ENCODE results near the gene FCRL1.

The FCRL1 gene, protein sequence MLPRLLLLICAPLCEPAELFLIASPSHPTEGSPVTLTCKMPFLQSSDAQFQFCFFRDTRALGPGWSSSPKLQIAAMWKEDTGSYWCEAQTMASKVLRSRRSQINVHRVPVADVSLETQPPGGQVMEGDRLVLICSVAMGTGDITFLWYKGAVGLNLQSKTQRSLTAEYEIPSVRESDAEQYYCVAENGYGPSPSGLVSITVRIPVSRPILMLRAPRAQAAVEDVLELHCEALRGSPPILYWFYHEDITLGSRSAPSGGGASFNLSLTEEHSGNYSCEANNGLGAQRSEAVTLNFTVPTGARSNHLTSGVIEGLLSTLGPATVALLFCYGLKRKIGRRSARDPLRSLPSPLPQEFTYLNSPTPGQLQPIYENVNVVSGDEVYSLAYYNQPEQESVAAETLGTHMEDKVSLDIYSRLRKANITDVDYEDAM

DNA sequence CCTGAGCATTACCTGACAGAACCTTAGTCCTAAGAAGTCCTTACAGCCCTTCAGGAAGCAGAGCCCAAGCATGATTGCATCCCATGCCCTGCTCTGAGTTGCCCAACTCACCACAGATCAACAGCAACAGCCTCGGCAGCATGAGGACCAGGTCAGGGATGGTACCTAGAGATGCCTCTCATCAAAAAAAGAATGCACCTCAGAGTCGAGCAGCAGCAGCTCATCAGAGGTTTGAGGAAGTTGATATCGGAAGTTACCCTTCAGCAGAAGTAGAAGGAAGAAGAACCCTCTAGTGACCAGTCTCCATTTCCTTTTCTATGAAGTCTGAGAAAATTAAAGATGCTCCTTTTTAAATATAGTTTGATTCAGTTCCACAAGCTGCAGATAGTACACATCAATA lies at the start of gene FCRL1:
FCRL1 (minus strand) TSS at position 225 of the 400 bp plus-strand sequence; CDS start at position 142, 83 bp downstream.
- DNase-seq (ENCODE audit: low spot score): no peak

DNA sequence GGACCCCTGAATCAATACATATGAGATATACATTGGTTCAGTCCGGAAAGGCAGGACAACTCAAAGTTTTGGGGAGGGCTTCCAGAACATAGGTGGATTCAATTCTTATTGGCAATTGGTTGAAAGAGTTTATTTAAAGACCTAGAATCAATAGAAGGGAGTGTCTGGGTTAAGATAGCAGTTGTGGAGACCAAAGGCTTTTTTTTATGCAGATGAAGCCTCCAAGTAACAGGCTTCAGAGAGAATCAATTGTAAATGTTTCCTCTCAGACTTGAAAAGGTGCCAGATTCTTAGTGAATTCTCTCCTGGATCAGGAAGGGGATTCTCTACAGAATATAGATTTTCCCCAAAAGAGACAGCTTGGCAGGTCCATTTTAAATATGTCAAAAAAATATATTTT lies 48.7 kb upstream of the FCRL1 start:
- DNase-seq (ENCODE audit: low spot score): no peak

DNA sequence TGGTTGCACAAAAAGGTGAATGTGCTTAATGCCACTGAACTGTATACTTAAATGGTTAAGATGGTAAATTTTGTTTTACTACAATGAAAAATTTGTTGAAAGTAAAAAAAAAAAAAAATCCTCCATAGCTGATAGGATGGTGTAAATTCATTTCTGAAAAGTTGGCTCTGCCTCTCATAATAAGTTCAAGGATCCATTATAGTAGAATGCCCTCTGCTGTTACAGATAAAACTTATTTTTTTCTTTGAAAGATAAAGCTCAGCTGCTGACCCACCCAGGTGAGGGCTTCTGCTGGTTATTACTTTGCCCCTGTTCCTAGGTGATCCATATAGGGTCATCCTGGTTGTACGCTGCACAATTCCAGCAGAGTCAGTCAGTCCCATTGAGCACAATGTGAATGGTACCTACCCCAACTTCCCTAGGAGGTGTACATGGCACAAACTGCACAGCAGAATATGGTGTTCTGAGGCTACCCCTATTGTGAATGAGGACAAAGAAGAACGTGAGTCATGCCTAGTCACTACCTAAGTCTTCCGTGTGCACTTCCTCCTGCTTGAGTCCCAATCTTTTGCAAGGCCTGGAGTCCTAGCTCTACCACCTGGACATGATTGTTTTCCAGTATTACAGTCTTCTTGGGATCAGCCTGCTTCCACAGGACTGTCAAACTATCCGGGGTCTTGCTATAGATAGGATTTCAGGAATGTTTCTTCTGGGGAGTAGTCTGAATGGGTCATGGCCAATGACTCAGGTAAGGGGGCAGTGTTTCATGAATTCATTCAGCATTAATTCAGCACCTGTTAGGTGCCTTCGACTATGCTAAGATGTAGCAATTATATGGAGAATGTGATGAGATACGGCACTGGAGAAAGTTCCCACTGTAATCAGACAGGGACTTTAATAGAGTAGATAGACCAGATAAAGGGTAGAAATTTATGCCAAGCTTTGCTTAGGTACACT lies 42.5 kb upstream of the FCRL1 start:
- no peak for DNase-seq (ENCODE audit: low spot score)

DNA sequence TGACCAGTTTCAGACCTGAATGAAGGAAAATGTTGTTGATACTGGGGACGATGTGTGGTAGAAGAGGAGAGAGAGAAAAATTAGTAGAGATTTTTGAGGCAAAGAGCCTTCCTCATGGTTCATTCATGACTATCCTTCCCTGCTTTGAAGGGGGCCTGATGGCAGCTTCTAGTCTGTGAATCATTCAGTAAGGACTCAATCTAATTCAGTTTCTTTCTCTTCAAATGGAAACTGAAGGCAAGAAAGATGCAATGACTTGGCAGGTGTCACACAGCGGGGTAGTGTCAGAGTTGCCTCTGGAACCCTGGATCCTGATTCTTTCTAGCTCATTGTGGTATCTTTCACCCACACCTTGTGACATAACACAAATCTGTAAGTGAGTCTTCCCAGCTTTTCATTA lies 36.6 kb upstream of the FCRL1 start:
- DNase-seq (ENCODE audit: low spot score): no peak

DNA sequence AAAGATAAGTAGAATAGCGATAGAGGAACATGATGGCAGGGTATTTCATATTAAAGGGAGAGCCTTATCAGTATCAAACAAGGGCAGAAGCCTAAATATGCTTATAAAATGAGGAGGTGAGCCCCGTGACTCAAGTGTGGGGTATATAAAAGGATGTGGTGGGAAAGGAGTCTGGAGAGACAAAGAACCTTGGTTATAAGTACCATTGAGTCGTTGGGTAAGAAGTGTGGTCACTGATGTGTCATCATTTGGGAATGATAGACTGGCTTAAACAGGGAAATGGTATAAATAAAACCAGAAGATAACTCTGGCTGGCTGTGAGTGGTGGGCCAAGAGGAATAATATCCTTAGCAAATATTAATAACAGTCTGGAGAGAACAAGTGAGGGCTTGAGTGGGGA lies 32.6 kb upstream of the FCRL1 start:
- DNase-seq (ENCODE audit: low spot score): no peak

DNA sequence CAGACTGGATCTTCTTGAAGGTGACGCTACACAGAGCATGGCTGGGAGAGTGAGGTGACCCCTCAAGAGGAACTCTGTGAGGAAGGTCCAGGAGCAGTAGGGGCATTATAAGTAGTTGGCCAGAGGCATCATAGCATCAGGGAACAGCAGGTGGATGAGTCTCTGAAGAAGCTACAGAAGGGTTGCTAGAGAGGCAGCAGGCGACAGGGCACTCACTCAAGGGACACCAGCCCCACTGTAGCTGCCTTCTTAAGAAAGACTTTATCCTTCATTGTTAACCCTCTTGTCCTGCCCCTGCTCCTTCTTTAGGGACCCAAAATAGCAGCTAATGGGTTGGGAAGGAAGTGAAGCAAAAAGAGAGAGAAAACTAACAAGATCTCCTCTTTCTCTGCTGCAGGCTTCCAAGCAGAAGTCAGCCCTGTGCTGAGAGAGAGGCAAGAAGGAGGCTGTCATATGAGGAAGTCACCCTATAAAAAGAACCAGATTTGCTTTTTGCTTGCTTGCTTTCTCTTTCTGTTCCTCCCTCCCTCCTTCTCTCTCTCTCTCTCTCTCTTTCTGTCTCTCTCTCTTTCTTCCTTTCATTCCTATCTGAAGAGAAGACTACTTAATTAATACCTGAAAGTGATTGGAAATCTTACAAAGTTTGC lies 29.4 kb upstream of the FCRL1 start:
- DNase-seq (ENCODE audit: low spot score): no peak

DNA sequence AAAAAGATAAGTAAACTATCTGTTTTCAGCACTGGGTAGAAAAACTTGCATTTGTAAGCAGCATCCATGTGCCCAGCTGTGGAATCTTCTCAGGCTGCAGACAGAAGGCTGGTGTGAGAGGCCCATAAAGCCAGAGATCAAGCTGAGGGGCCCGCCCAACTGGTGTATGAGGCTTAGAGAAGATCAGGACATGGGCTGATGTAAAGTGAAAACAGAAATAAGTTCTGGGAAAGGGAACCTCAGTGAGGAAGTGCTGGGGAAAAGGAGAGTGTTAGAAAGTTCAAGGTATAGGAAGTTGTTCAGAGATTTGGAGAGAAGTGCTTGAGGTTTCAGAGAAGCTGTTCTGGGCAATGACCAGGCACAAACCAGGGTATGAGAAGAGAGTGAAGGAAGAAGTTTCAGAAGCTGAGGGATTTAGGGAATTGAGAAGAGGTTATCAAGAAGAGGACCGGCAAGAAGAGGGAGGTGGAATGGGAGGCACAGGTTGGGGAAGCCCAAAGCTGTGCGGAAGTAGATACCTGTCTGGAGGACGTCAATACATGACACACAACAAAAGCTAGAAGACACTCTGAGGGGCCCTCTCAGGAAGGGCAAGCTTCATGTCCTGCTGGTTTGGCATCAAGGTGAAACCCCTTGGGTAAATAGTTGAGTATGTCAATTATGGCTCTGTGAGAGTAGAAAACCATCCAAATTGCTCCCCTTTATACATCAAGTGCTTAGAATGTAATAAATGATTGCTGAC lies 24.3 kb upstream of the FCRL1 start:
- no peak for DNase-seq (ENCODE audit: low spot score)

DNA sequence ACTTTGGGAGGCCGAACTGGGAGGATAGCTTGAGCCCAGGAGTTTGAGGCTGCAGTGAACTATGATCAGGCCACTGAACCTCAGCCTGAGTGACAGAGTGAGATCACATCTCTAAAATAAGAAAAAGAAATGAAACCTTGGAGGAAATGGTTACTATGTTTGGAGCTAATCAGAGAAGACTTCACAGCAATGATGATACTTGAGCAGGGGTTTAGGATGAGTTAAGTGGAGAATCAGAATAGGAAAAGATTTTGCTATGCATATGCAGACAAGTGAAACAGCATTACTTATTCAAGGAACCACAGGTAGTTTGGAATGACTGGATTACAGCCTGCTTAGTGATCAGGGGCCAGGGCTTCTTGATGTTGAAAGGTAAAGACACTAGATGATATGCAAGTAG lies 23.0 kb upstream of the FCRL1 start:
- DNase-seq (ENCODE audit: low spot score): no peak

DNA sequence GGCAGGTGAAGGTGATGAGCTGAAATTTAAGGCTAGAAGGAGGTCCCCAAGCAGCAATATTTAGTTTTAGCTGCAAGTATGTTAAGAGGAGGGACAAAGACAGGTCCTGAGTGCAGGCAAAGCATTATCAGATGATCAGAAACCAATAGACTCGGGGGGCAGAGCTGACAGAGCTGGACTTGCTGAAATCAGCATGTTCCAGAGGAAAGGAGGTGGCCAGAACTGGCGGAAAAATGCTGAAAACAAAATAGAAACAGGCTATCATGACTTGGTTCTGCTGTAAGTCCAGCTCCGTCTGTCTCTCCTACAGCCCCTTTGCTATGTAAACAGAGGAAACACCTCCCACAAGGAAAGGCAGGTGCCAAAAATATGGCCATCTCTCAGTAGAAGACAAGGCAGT lies 21.8 kb upstream of the FCRL1 start, which contains the start of gene CD5L:
CD5L (minus strand) TSS at position 101 of the 400 bp plus-strand sequence. CDS start 107 bp downstream, outside the sequence.
- no peak for DNase-seq (ENCODE audit: low spot score)

DNA sequence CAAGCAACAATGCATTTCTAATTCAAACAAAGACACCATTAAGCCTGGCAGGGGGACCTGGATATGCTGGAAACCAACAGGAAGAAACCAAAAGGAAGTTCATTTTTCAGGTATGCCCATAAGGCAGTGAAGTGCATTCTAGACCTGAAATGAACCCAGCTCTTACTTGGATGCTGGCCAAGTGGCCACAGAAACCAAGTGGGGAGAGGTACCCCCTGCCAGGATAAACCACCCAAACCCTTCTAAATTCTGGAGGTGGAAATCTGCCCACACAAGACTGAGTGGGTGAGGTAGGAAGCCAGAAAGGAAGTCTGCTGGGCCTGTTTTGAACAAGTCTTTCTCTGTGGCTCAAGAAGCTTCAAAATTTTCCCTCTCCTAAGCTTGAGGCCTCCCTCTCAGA lies 19.0 kb upstream of the FCRL1 start:
- no peak for DNase-seq (ENCODE audit: low spot score)

DNA sequence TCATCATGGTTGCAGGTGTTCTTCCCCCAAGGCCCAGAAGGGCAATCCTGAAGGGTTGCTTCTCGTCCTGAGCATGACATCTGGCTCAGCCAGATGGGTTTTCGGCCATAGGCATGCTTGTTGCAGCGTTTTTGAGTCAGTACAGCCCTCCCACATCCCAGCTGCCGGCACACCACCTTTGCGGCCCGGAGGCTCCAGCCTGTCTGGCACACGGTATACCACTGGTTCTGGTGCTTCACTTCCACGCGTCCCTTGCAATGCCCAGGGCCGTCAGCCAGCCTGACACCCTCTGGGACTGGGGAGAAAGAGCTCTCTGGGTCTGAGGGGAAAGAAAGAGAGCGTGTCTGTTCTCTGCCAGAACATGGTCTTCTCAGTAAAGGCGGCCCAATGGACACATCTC lies 14.5 kb upstream of the FCRL1 start:
- no peak for DNase-seq (ENCODE audit: low spot score)

DNA sequence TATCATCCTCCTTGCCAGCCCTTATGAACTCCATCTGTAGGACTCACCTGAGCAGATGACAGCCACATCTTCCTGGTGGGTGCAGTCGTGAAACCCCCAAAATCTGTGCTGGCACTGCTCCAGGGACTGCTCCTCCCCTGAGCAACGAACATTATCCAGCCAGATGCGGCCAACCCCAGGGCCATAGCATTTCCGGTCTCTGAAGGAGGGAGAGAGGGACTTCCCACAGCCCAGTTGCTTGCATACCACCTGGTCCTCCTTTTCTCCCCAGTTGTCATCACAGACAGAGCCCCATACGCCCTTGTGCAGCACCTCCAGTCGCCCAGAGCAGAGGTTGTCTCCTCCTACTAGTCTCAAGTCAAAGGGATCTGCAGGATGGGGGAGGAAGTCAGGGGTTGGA lies 13.2 kb upstream of the FCRL1 start:
- no peak for DNase-seq (ENCODE audit: low spot score)

DNA sequence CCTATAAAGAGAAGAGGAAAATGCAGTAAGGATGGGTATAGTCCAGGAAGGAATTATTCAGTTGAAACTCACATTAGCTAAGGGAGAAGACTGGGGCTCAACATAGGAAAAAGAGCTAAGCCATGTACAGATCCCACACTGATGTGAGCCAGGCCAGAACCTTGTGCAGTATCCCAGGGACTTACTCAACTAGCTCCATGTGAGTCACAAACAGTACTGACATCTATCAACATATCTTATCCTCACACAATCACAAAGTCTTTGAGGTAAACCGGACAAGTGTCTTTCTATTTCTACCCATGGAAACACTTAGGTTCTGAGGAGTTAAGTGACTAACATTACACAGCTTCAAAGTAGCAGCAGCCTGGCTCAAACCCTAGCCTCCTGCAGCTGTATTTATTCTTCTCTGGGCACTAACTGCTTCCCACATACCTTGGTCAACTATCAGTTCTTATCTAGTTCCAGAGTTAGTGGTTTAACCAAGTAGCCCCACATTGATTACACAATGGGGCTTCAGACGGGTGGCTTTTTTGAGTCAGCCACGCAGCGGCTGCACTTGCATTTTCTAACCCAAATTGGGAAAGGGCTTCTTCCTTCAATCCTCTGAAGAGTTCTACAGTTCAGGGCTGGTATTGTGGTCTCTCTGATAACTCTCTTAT lies 12.2 kb upstream of the FCRL1 start:
- no peak for DNase-seq (ENCODE audit: low spot score)

DNA sequence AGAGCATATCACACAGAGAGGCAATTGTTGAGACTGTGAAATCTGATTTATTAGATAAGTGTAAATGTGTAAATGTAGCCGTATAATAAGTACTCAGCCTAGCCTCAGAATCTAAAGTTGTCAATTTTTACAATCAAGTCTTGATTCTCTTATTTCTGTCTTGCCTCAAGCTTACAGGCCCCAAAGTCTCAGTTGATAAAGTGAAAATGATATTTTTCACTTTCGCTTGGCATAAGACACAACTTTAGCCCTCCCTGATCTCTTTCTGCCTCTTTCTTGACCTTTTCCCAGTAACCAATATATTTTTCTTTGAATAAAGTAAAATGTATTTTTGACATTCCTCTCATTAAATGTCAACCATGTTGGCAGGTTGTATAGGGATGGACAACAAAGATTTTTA lies 11.0 kb upstream of the FCRL1 start:
- no peak for DNase-seq (ENCODE audit: low spot score)

DNA sequence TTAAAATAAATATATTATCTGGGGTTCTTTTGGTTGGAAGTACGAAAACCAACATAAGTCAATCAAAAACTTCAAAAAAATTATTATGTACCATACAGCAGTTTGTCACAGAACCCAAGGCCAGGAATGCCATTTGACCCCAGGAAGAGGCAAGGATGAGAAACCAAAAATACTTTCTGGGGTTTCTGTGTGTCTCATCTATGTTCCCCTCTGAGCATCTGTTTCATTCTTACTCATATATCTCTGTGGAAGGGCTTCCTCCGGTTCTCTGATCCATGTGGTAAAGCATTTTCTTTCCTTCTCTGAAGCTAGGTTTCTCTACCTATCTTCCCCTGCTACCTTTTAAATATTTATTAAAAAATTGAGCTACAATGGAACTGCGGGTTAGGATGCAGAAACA lies 9.8 kb upstream of the FCRL1 start:
- DNase-seq (ENCODE audit: low spot score): no peak

DNA sequence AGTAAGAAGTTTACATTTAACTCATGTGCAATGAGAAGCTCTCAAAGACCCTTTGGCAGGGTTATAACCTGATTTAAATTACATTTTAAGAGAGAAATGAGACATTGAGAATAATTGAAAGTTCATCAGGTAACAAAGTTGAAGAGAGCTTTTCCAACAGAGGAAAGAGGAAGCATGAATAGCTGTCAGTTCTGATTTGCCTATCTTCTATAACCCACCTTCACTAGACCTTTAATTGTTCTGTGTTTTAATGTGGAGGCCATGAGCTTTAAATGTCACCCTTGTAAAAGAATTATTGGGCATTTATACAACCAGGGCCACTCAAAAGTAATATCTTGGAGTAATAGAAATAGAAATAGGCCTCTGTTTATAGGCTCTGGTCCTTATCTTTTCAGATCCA lies 9.3 kb upstream of the FCRL1 start:
- DNase-seq (ENCODE audit: low spot score): no peak

DNA sequence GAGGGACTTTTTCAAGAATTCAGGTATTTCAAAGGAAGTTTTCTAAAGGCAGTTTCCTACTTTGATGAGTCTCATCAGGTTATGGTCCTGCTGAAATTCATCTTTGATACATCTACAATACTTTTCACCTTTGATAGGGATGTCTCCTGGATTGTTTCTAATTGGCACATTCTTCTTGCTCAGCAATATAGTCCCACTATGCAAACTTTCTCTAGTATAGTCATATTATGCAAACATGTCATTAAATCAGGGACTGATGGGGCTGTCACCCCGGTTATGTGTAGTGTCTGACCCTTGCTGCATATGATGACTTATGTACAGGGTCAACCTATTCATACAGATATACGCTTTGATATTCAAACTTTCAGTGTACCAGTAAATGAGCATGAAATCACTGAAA lies 379 bp upstream of the FCRL1 start:
- DNase-seq (ENCODE audit: low spot score): no peak

DNA sequence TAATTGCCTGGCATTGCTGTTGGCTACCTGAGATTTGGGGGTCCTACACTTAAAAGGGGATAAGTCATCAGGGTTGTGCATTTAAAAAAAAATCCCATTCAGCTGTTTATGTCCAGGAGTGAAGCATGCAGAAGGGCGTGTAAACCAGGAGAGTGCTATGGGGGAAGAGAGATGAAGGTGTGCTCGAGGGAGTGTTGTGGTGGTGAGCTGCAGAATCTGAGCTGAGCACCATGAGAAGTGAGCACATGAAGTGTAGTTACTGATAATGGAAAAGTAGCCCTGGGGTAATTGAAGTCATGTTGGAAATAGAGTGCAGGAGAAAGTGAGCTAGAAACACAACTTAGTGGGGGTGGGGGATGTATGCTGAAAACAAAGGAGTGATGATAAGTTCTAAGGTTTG lies 705 bp downstream of the FCRL1 start:
- DNase-seq (ENCODE audit: low spot score): no peak

DNA sequence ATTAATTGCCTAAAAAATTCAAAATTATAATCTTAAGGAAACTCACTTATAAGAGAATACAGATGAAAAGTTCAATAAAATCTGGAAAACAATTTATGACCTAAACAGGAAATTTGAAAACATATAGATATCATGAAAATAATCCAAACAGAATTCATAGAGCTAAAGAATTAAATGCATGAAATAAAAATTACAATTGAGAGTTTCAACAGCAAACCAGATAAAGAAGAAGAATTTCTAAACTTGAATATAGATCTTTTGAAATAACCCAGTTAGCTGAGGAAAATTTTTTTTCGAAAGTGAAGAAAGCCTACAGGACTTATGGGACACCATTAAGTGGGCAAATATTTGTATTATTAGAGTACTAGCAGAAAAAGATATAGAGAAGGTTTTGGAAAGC lies 6.7 kb downstream of the FCRL1 start:
- DNase-seq (ENCODE audit: low spot score): no peak

DNA sequence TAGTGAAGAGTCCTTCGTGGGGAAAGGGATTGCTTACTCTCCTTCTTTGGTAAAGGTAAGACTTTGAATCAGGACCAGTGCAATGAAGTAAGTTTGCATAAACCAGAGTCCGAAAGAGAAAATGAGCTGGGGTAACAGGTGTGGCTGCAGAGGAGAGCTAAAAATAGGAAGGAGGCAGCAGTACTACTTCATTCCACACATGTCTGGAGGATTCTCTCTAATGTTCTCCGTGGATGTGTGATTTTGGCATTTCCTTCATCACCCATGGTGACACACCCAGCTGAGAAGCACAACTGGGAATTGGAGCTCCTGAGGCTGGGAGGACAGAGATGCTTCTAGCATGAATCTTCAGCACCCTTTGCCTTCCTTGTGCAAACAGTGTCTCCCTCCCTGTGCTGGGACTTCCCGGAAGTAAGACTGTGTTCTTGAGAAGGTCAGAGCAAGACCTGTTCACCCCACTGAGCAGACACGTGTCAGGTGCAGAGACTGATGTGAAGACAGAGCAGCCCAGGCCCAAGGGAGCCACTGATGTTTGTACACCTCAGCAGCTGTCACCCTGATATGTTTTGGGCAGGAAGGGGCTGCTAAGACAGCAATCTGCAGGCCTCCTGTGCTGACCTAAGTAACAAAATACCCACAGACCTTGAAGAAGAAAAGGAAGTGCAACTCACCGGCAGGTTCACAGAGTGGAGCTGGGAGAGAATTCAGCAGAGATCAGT lies 13.3 kb downstream of the FCRL1 start:
- DNase-seq (ENCODE audit: low spot score): no peak

DNA sequence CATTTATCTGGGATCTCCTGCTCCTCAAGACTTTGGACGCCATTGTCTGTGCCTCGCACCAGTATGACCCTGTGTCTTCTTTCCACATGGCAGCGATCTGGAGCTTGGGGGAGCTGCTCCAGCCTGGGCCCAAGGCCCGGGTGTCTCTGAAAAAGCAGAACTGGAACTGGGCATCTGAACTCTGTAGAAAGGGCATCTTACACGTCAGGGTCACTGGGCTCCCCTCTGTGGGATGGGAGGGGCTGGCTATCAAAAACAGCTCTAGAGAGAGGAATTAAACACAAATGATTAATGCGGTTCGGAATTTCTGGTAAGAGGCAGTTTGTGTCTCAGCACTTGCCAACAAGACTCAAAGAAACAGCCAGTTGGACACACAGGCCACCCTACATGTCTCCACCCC lies 16.1 kb downstream of the FCRL1 start:
- no peak for DNase-seq (ENCODE audit: low spot score)

All from AG08396 (cell line).